GM12874 (cell line): ENCODE results near the gene ANAPC16.

Experiments
- TF ChIP-seq, protein P1 (sequence below): IDR thresholded peaks from 2 replicates; pipeline ENCODE4 v1.5.1; 2011; ENCODE audit warnings: low read depth, mild to moderate bottlenecking, control low read depth, low read length, moderate library complexity; ENCODE audit not compliant: insufficient read depth

ANAPC16 gene

DNA sequence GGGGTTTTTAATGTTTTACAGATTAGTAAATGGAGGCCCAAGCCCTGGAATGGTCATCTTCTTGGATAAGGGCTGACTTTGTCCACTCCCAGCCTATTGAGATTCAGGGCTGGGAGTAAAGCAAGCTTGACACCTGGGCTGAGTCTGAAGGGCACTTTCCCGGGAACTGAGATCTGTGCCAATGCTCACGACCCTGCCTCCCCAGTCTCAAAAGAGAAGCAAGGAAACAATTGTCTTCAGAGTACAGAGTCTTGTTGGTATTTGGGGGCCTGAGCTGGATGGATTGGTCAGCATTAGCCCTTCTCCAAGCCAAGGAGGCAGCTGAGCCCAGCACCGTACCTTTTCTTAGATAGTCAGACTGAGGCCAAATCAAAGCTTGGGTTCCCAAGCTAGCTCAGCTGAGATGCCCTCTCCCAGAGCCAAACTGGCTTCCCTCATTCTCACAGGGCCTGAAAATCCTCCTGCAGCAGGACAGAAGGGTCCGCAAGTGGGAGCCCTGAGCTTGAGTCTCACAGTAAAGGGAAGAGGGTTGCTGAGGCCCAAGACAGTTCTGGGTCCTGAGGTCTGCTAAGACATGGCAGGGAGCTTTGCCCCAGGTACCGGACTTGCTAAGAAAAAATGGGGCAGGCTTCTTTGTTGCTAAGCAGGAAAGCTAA lies 61.7 kb downstream of the ANAPC16 start:
- TF ChIP-seq, protein P1, sequence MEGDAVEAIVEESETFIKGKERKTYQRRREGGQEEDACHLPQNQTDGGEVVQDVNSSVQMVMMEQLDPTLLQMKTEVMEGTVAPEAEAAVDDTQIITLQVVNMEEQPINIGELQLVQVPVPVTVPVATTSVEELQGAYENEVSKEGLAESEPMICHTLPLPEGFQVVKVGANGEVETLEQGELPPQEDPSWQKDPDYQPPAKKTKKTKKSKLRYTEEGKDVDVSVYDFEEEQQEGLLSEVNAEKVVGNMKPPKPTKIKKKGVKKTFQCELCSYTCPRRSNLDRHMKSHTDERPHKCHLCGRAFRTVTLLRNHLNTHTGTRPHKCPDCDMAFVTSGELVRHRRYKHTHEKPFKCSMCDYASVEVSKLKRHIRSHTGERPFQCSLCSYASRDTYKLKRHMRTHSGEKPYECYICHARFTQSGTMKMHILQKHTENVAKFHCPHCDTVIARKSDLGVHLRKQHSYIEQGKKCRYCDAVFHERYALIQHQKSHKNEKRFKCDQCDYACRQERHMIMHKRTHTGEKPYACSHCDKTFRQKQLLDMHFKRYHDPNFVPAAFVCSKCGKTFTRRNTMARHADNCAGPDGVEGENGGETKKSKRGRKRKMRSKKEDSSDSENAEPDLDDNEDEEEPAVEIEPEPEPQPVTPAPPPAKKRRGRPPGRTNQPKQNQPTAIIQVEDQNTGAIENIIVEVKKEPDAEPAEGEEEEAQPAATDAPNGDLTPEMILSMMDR, result no peak

DNA sequence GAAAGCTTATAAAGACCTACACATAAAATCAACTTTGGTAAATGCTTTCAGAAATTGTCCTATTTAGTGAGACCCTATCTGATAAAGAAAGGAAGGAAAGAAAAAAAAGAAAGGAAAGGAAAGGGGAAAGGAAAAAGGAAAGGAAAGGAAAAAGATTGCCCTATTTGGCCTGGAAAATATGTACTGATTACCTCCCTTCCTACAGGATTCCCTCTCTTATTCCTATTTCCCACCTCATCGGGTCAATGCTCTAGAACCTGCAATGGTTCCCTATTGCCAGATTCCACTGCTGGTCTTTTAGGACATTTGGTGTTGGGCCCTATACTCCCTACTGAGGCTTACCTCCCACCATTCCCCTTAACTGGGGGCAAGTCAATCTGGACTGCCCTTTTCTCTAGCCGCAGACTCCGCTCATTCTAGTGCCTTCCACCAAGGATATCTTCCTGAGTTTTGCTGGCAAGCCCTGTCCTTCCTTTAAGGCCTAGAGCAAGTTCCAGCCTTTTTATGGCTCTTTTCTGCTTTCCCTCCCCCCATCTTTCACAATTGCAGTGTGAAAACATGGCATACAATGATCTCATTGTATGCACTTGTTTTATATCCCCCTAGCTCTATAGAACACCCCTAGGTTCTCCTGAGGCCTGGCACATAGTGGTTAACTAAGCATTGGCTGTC lies 62.3 kb downstream of the ANAPC16 start:
- TF ChIP-seq, protein P1, result no peak

DNA sequence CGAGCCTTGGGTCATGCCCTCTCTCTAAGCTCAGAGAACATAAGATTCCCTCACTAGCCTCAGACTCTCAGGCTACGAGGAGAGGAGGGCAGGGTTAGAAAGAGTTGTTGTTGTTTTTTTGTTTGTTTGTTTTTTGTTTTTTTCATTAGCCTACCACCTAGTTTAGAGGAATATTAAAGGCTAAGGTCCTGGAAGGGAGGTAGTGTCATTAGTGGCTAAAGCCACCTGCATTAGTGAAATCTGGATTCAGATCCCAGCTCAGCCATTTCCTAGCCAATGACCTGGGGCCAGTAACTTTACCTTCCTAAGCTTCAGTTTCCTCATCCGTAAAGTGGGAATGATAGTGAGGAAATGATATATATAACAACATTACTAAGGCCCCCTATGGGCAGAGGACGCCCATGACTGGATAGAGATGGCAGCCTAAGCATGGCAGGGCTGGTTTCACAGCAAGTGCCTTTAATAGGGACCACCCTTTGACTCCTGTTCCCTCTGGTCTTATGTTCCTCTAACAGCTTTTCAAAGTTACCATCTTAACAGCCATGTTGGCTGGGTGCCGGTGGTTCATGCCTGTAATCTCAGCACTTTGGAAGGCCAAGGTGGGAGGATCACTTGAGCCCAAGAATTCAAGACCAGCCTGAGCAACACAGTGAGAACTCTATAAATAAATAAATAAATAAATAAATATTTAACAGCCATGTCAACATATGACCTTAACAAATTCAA lies 63.0 kb downstream of the ANAPC16 start:
- TF ChIP-seq, protein P1, result peak; percentile 37; the same call in 1 of the 2 replicates

DNA sequence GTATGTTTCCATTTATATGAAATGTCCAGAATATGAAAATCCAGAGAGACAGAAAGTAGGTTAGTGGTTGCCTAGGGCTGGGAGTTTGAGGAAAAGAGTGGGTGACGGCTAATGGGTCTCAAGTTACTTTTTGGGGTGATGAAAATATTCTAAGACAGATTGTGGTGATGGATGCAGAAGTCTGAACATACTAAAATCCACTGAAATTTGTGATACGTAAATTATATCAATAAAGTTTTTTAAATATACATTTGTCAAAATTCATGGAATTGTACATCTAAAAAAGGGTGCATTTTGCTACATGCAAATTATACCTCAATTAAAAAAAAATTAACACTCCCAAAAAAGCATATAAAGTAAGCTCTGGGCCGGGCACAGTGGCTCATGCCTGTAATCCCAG lies 67.3 kb downstream of the ANAPC16 start:
- TF ChIP-seq, protein P1, result no peak
